Breast epithelium (tissue), 4 donors: Measurements from ENCODE around the gene ETFBKMT. TPM values are rescaled to one million over a fixed set of nuclear protein-coding genes. Genes with fewer than 3 reads are reported as not detected.

Source experiments
- DNase-seq, 2 donors: peaks; one replicate each; pipeline ENCODE4 v3.0.0-alpha.2; 2019; ENCODE audit warnings: low spot score in 2 of 2
- H3K27ac ChIP-seq, 2 donors: fragments of 200-600 bp; sonication (generic) in 1 of 2; one replicate each; pipeline ENCODE4 v1.5.1; 2016 to 2019; ENCODE audit warnings: mild to moderate bottlenecking in 1 of 2
- H3K27me3 ChIP-seq, 2 donors: fragments of 200-600 bp; sonication (generic) in 1 of 2; one replicate each; pipeline versions ENCODE4 v1.5.1 to v1.6.0; 2017 to 2019; ENCODE audit warnings: control low read depth in 1 of 2, mild to moderate bottlenecking in 1 of 2
- H3K36me3 ChIP-seq: fragments of 200-600 bp; one replicate; pipeline ENCODE4 v1.5.1; 2019
- H3K4me1 ChIP-seq, 2 donors: fragments of 200-600 bp; sonication (generic); one replicate each; pipeline ENCODE4 v1.5.1; 2016 to 2019; ENCODE audit warnings: control low read depth in 1 of 2
- H3K4me3 ChIP-seq, 3 donors: fragments of 200-600 bp; sonication (generic); 1 replicate in 2 of 3; 2 replicates in 1 of 3; pipeline ENCODE4 v1.5.1; 2016 to 2019; ENCODE audit warnings: mild to moderate bottlenecking in 3 of 3, moderate library complexity in 2 of 3
- H3K9me3 ChIP-seq, 2 donors: fragments of 200-600 bp; sonication (generic) in 1 of 2; one replicate each; pipeline ENCODE4 v1.5.1; 2016 to 2019; ENCODE audit warnings: control low read depth in 1 of 2
- CTCF ChIP-seq, 3 donors: fragments of 450-650 bp; IDR thresholded peaks; one replicate each; pipeline ENCODE4 v1.5.1; 2016 to 2017; ENCODE audit warnings: antibody characterized with exemption in 3 of 3, mild to moderate bottlenecking in 3 of 3, moderate library complexity in 3 of 3
- POLR2A ChIP-seq: fragments of 450-650 bp; IDR thresholded peaks from one replicate; pipeline ENCODE4 v1.6.1; 2016; ENCODE audit warnings: antibody characterized with exemption, mild to moderate bottlenecking, moderate library complexity
- POLR2AphosphoS5 ChIP-seq, 3 donors: sonication (generic); formaldehyde crosslinking; IDR thresholded peaks; one replicate each; pipeline ENCODE4 v1.6.1; 2017; ENCODE audit warnings: antibody characterized with exemption in 3 of 3
- intact Hi-C: fragments of 100-400 bp; cut with DNase I; formaldehyde crosslinking; loops from one replicate; pipeline ENCODE4 v1.15.1; 2023; ENCODE audit warnings: low total_unique reads
- total RNA-seq, 3 donors: library from RNA; depleted of rRNA; stranded (reverse); fragments of >200 nt; gene quantifications; one replicate each; pipeline ENCODE4 v1.1.0, GENCODE V29; 2016

Gene ETFBKMT
- total RNA-seq, 3 donors from 2014 or later, result 3.0 to 4.9 (median 4.8) TPM

GRCh38 chr12:31631023-31631724 lies 28.3 kb upstream of the ETFBKMT start:
- Histone ChIP-seq H3K4me1 (no peaks in the 10 kb centered on the region), H3K4me3 (no peak overlapping the region), H3K9me3 (no peaks in the 10 kb centered on the region), H3K36me3 (no peaks in the 10 kb centered on the region), H3K27ac (no peak overlapping the region), H3K27me3 (no peaks in the 10 kb centered on the region)
- TF ChIP-seq POLR2AphosphoS5 (IDR thresholded peaks at IDR 0.05) (no peak), POLR2A (no peak), CTCF (IDR thresholded peaks at IDR 0.05) (no peak)
- intact Hi-C loops, result loop anchor here (10.0 kb wide), 1 partner anchor 226 kb away; no protein-coding TSS in a partner anchor
- DNase-seq, result no peak

GRCh38 chr12:31631809-31632208 lies 27.7 kb upstream of the ETFBKMT start:
- no peak for DNase-seq
- Histone ChIP-seq H3K36me3 (no peaks in the 10 kb centered on the region), H3K27me3 (no peaks in the 10 kb centered on the region), H3K4me3 (no peak overlapping the region), H3K9me3 (no peaks in the 10 kb centered on the region), H3K27ac (no peak overlapping the region), H3K4me1 (no peaks in the 10 kb centered on the region)
- intact Hi-C loops, result loop anchor here (10.0 kb wide), 1 partner anchor 227 kb away; no protein-coding TSS in a partner anchor
- TF ChIP-seq POLR2AphosphoS5 (IDR thresholded peaks at IDR 0.05) (no peak), POLR2A (no peak), CTCF (IDR thresholded peaks at IDR 0.05) (no peak)

- Histone ChIP-seq H3K36me3 (no peaks in the 10 kb centered on the region), H3K27me3 (no peaks in the 10 kb centered on the region), H3K9me3 (no peaks in the 10 kb centered on the region), H3K4me1 (no peaks in the 10 kb centered on the region), H3K4me3 (no peak overlapping the region), H3K27ac (no peak overlapping the region)
- no peak for DNase-seq
- no peak for TF ChIP-seq POLR2AphosphoS5 (IDR thresholded peaks at IDR 0.05)
- TF ChIP-seq CTCF (IDR thresholded peaks at IDR 0.05), result no peak
- no peak for TF ChIP-seq POLR2A
- intact Hi-C loops, result loop anchor here (10.0 kb wide), 1 partner anchor 229 kb away; no protein-coding TSS in a partner anchor
These were observed 26.0 kb upstream of the ETFBKMT start for GRCh38 chr12:31633464-31633863.

GRCh38 chr12:31634620-31635019 lies 24.9 kb upstream of the ETFBKMT start:
- Histone ChIP-seq H3K27ac (no peak overlapping the region), H3K9me3 (no peaks in the 10 kb centered on the region), H3K4me3 (no peak overlapping the region), H3K36me3 (no peaks in the 10 kb centered on the region), H3K27me3 (no peaks in the 10 kb centered on the region), H3K4me1 (no peaks in the 10 kb centered on the region)
- no peak for TF ChIP-seq POLR2AphosphoS5 (IDR thresholded peaks at IDR 0.05)
- no peak for TF ChIP-seq CTCF (IDR thresholded peaks at IDR 0.05)
- no peak for TF ChIP-seq POLR2A
- DNase-seq, result no peak
- intact Hi-C loops, result loop anchor here (10.0 kb wide), 1 partner anchor 230 kb away; no protein-coding TSS in a partner anchor

- DNase-seq, result no peak
- intact Hi-C loops, result no loop called here
- TF ChIP-seq POLR2A, result no peak
- TF ChIP-seq CTCF (IDR thresholded peaks at IDR 0.05), result no peak
- no peak for TF ChIP-seq POLR2AphosphoS5 (IDR thresholded peaks at IDR 0.05)
- Histone ChIP-seq H3K4me3 (no peak overlapping the region), H3K27ac (no peak overlapping the region), H3K9me3 (no peaks in the 10 kb centered on the region), H3K27me3 (no peaks in the 10 kb centered on the region), H3K4me1 (no peaks in the 10 kb centered on the region), H3K36me3 (no peaks in the 10 kb centered on the region)
These were observed 17.9 kb upstream of the ETFBKMT start for GRCh38 chr12:31641509-31642090.
